ENCODE measurements around the gene RPLP2.

- TF ChIP-seq EZH2phosphoT487 (IDR thresholded peaks at IDR 0.05; ENCODE audit: borderline replicate concordance, low read depth): no peak
- TF ChIP-seq TAF1 (IDR thresholded peaks at IDR 0.05; ENCODE audit: borderline replicate concordance, low read depth, low read length): no peak
Measured at GRCh38 chr11:769887-770641, 39.7 kb upstream of the RPLP2 start.
